Stimulated activated CD8-positive, alpha-beta memory T cell treated with anti-CD3 and anti-CD28 coated beads, Interleukin-7, amount 100 ng/mL, for 4 hours (primary cell): ENCODE results near the gene RNF150.

ENCODE experiments used
- DNase-seq, 2 donors: peaks; one replicate each; pipeline ENCODE4 v3.0.0-alpha.2; 2020; ENCODE audit warnings: low read depth in 2 of 2

RNF150 gene

GRCh38 chr4:140866492-140867005, 266.7 kb downstream of the RNF150 start:
- DNase-seq: no peak

GRCh38 chr4:140865253-140866217, 267.7 kb downstream of the RNF150 start:
- no peak for DNase-seq

- no peak for DNase-seq
Measured at GRCh38 chr4:140863197-140863596, 270.1 kb downstream of the RNF150 start.

- no peak for DNase-seq
Measured at GRCh38 chr4:140862177-140862442, 271.2 kb downstream of the RNF150 start.

- DNase-seq: peak in 1 of 2 donors; percentile 3
Measured at GRCh38 chr4:140861359-140862176, 271.7 kb downstream of the RNF150 start.

- no peak for DNase-seq
Measured at GRCh38 chr4:140858897-140859296, 274.4 kb downstream of the RNF150 start.

GRCh38 chr4:140857111-140857510, 276.2 kb downstream of the RNF150 start:
- no peak for DNase-seq

- no peak for DNase-seq
Measured at GRCh38 chr4:140856621-140857062, 276.6 kb downstream of the RNF150 start.

GRCh38 chr4:140854168-140854567, 279.1 kb downstream of the RNF150 start:
- no peak for DNase-seq

GRCh38 chr4:140851804-140852203, 281.5 kb downstream of the RNF150 start:
- DNase-seq: no peak

- DNase-seq: no peak
Measured at GRCh38 chr4:140851032-140851636, 282.1 kb downstream of the RNF150 start.

- DNase-seq: no peak
Measured at GRCh38 chr4:140849526-140849925, 283.7 kb downstream of the RNF150 start.

- DNase-seq: no peak
Measured at GRCh38 chr4:140846736-140847135, 286.5 kb downstream of the RNF150 start.

GRCh38 chr4:140844061-140844460, 289.2 kb downstream of the RNF150 start:
- DNase-seq: no peak

- no peak for DNase-seq
Measured at GRCh38 chr4:140841186-140841585, 292.1 kb downstream of the RNF150 start.

- DNase-seq: no peak
Measured at GRCh38 chr4:140839888-140840790, 293.1 kb downstream of the RNF150 start.

GRCh38 chr4:140839406-140839805, 293.9 kb downstream of the RNF150 start:
- no peak for DNase-seq

- DNase-seq: no peak
Measured at GRCh38 chr4:140837736-140838135, 295.5 kb downstream of the RNF150 start.

- DNase-seq: no peak
Measured at GRCh38 chr4:140834839-140835495, 298.3 kb downstream of the RNF150 start.

GRCh38 chr4:140833280-140833679, 300.0 kb downstream of the RNF150 start:
- no peak for DNase-seq

GRCh38 chr4:140829825-140830224, 303.4 kb downstream of the RNF150 start:
- no peak for DNase-seq
